Tibial nerve (tissue), 3 donors: Measurements from ENCODE around the gene FRMPD2.

Experiments
- POLR2A ChIP-seq, 2 donors: fragments of 450-650 bp; IDR thresholded peaks; one replicate each; pipeline ENCODE4 v1.6.1; 2017; ENCODE audit warnings: antibody characterized with exemption in 2 of 2, mild to moderate bottlenecking in 2 of 2, moderate library complexity in 2 of 2
- TF ChIP-seq, protein P1 (sequence below), 5 experiments: fragments of 200-600 bp in 3 of 5; fragments of 450-650 bp in 2 of 5; sonication (generic) in 3 of 5; IDR thresholded peaks; one replicate each; pipeline ENCODE4 v1.5.1; 2016 to 2019; ENCODE audit warnings: antibody characterized with exemption in 5 of 5, mild to moderate bottlenecking in 3 of 5, moderate library complexity in 2 of 5

DNA sequence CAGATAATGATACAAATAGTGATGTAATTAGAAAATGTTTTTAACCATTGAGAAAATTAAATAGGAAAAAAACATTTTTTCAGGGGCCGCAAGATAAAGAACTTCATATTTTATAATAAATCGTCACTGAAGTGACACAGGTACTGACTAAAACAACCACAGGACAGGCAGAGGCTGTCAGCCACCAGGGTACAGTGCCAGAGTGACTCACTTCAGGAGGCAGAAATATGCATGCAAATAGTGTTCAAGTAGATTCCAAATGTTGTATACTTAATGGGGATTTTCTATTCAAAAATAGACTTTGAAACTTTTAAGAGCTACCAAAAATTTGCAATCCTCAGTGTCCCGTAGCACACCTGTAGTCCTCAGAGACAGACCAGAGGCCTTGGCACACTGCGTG is 68.6 kb downstream of the FRMPD2 start:
- TF ChIP-seq, protein P1, sequence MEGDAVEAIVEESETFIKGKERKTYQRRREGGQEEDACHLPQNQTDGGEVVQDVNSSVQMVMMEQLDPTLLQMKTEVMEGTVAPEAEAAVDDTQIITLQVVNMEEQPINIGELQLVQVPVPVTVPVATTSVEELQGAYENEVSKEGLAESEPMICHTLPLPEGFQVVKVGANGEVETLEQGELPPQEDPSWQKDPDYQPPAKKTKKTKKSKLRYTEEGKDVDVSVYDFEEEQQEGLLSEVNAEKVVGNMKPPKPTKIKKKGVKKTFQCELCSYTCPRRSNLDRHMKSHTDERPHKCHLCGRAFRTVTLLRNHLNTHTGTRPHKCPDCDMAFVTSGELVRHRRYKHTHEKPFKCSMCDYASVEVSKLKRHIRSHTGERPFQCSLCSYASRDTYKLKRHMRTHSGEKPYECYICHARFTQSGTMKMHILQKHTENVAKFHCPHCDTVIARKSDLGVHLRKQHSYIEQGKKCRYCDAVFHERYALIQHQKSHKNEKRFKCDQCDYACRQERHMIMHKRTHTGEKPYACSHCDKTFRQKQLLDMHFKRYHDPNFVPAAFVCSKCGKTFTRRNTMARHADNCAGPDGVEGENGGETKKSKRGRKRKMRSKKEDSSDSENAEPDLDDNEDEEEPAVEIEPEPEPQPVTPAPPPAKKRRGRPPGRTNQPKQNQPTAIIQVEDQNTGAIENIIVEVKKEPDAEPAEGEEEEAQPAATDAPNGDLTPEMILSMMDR (IDR thresholded peaks at IDR 0.05), result no peak
- TF ChIP-seq POLR2A (IDR thresholded peaks at IDR 0.05), result no peak
